ENCODE data around the gene KRR1.
"Not testable (repeated sequence)": the region's sequence is repeated elsewhere in the genome, so short reads cannot be mapped to it uniquely, and the experiment has no call there.

KRR1 gene

GRCh38 chr12:75525263-75525662, 13.9 kb upstream of the KRR1 start:
- DNase-seq (ENCODE audit: low spot score), result no peak
- FAIRE-seq, result no peak

GRCh38 chr12:75522124-75522523, 10.7 kb upstream of the KRR1 start:
- DNase-seq (ENCODE audit: low spot score); FAIRE-seq: not testable (repeated sequence)

GRCh38 chr12:75521224-75521623, 9.8 kb upstream of the KRR1 start:
- FAIRE-seq; DNase-seq (ENCODE audit: low spot score): not testable (repeated sequence)

GRCh38 chr12:75509621-75510020, 1.8 kb downstream of the KRR1 start:
- no peak for FAIRE-seq
- DNase-seq (ENCODE audit: low spot score), result no peak

- DNase-seq (ENCODE audit: low spot score), result no peak
- FAIRE-seq, result no peak
Observed at GRCh38 chr12:75508159-75508558, 3.2 kb downstream of the KRR1 start.

GRCh38 chr12:75507086-75507485, 4.3 kb downstream of the KRR1 start:
- DNase-seq (ENCODE audit: low spot score) (no peak), FAIRE-seq (no peak)

GRCh38 chr12:75505706-75506312, 5.6 kb downstream of the KRR1 start:
- DNase-seq (ENCODE audit: low spot score) (peak; percentile 13), FAIRE-seq (peak; percentile 63)

GRCh38 chr12:75503866-75504265, 7.5 kb downstream of the KRR1 start:
- peak; percentile 35 for FAIRE-seq
- no peak for DNase-seq (ENCODE audit: low spot score)

- FAIRE-seq, result no peak
- no peak for DNase-seq (ENCODE audit: low spot score)
Observed at GRCh38 chr12:75503459-75503858, 8.0 kb downstream of the KRR1 start.

GRCh38 chr12:75491169-75491568, 20.2 kb downstream of the KRR1 start:
- DNase-seq (ENCODE audit: low spot score) (no peak), FAIRE-seq (no peak)

- DNase-seq (ENCODE audit: low spot score) (peak; percentile 62), FAIRE-seq (peak; percentile 45)
Observed at GRCh38 chr12:75489613-75490210, 21.7 kb downstream of the KRR1 start.

- FAIRE-seq, result no peak
- no peak for DNase-seq (ENCODE audit: low spot score)
Observed at GRCh38 chr12:75489187-75489586, 22.2 kb downstream of the KRR1 start.

GRCh38 chr12:75488553-75488952, 22.9 kb downstream of the KRR1 start:
- DNase-seq (ENCODE audit: low spot score) (peak; percentile 12), FAIRE-seq (no peak)

GRCh38 chr12:75487308-75487707, 24.1 kb downstream of the KRR1 start:
- no peak for FAIRE-seq
- no peak for DNase-seq (ENCODE audit: low spot score)

- FAIRE-seq; DNase-seq (ENCODE audit: low spot score): not testable (repeated sequence)
Observed at GRCh38 chr12:75484450-75484849, 27.0 kb downstream of the KRR1 start.

GRCh38 chr12:75483431-75483830, 28.0 kb downstream of the KRR1 start:
- FAIRE-seq (no peak), DNase-seq (ENCODE audit: low spot score) (no peak)

GRCh38 chr12:75482646-75483045, 28.8 kb downstream of the KRR1 start:
- DNase-seq (ENCODE audit: low spot score) (no peak), FAIRE-seq (no peak)

- FAIRE-seq (no peak), DNase-seq (ENCODE audit: low spot score) (no peak)
Observed at GRCh38 chr12:75481774-75482173, 29.6 kb downstream of the KRR1 start.

GRCh38 chr12:75481013-75481705, 30.2 kb downstream of the KRR1 start:
- no peak for FAIRE-seq
- DNase-seq (ENCODE audit: low spot score), result no peak

- DNase-seq (ENCODE audit: low spot score) (peak; percentile 94), FAIRE-seq (peak; percentile 56)
Observed at GRCh38 chr12:75480469-75480949, 30.9 kb downstream of the KRR1 start, which contains the start of gene GLIPR1. TSS of gene GLIPR1 (plus strand) at chr12:75480755. CDS start at chr12:75480881, 126 bp downstream.

GRCh38 chr12:75479963-75480461, 31.4 kb downstream of the KRR1 start:
- DNase-seq (ENCODE audit: low spot score) (peak; percentile 54), FAIRE-seq (no peak)

- DNase-seq (ENCODE audit: low spot score) (no peak), FAIRE-seq (no peak)
Observed at GRCh38 chr12:75478116-75478794, 33.2 kb downstream of the KRR1 start.
